HG03460 (cell line): ENCODE results near the gene KERA.
"Not testable (repeated sequence)": the region's sequence is repeated elsewhere in the genome, so short reads cannot be mapped to it uniquely, and the experiment has no call there.

Experiments used
- ATAC-seq: cut with Tn5 transposase; IDR thresholded peaks from one replicate; pipeline ENCODE4 v1.9.1; 2021; ENCODE audit not compliant: unreplicated experiment

KERA gene

GRCh38 chr12:91057368-91058165 is at the start of gene KERA:
Gene KERA, minus strand, starts transcription at chr12:91058024. Its CDS starts 1,743 bp downstream, at chr12:91056281.
- no peak for ATAC-seq

DNA sequence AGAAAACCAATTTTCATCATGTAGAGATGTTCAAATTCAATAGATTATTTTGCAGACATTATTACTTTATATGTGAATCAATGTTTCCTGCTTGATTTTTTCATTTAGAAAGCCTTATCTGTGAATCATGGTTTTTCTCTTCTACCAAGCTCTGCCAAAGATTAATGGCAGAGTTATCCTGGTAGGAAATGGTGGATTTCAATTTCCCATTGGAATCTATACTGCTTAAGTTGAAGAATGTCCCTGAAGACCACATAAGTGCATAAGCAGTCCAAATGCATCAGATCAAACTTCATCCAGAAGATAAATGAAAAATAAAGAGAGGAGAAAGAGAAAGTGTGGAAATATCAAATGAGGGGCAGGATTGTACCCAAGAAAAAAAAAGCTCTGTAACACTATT is 48.5 kb upstream of the KERA start:
- no peak for ATAC-seq

DNA sequence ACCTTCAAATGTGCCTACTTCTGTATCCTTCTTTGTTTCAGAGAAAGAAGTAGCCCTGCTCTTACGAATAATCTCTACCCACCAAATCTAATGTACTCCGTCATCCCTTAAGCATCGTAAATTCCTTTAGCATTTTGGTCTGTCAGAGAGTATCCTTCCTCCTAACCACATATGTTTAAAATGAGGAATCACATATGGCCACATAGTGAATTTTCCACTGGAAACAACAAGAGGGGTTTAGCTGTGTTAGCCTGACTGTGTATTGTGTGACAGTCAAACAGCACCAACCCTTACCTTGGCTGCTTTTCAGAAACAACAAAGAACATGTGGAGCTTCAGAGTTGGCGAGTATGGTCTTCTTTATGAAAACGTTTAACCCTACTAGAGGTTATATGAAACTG is 48.0 kb upstream of the KERA start:
- no peak for ATAC-seq

DNA sequence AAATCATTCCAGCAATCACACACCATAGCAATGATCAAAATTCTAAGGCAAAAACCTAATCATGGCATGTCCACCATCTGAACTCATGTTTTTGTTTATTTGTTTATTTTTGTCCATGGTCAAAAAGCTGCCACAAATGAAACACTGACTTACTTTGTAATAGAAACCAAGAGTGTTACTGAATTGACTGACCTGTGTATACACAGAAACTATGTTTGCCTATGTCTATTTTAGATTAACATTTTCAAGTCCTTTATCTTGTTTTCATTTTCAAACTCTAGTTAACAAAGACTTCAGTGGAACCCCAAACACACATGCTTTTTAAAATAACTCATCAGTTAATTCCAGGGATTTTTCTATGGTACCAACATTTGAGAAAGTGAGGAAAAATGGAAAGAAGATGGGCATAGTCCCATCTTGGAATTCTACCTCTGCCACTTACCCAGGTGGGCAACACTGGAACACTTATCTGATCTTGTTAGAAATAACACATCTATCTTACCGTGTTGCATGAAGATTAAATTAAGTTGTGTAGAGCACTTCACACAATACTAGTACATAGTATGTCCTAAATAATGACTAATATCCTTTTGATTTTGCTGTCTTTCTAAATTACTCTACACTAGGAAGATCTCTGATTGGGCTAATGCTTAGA is 47.1 kb upstream of the KERA start:
- no peak for ATAC-seq

- ATAC-seq: no peak
Observed at GRCh38 chr12:91103624-91104023, 45.8 kb upstream of the KERA start.

- no peak for ATAC-seq
Observed at GRCh38 chr12:91103101-91103500, 45.3 kb upstream of the KERA start.

DNA sequence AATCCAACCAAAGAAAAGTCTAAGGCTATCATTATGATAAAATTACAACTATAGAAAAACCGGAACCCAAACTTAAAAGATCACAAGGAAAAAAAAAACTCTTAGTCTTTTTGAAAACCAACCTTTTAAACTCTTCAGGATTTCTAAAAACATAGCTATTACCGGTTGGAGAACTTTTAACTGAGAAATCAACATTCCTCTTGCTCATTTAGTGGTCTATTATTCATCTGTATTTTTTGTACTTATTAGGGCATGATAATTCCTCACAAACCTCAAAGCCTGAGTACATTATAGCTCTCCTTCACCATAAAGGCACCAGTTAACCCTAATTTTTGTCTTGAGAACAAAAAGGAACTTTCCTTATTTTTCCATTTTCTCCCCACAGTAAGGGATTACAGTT is 43.1 kb upstream of the KERA start:
- ATAC-seq: no peak

DNA sequence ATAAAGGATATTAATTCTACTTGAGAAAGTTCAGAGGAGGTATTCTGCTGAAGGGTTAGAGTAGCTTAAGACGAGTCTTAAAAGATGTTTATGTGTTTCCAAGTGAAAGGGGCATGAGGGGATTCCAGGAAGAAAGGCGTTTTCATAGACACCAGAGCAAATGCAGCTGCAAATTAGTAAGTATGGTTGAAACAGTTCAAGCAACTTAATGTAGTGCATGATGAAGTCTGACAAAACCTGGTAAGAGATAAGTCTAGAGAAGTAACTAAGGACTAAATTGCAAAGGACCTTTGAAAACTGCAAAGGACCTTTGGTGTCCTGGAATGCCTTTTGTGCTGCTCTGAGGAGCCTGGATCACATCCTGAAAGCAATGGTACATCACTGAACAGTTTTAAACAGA is 42.0 kb upstream of the KERA start:
- ATAC-seq: no peak

DNA sequence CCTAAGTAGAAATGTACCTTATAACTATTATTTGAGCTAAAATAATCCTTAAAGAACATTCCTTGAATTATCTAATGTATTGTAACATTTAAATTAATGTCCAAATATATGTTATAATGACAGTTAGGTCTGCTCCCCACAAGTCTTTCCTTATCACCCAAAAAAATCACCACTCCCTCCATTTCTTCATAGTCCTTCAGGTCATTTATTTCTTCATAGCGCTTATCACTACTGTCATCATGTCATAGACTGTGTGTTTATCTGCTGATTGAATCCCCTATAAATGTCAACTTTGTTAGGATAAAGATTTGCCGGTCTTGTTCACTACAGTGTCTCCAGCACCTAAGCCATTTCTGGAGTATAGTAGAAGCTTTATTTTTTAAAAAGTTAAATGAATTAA is 41.5 kb upstream of the KERA start:
- ATAC-seq: no peak

DNA sequence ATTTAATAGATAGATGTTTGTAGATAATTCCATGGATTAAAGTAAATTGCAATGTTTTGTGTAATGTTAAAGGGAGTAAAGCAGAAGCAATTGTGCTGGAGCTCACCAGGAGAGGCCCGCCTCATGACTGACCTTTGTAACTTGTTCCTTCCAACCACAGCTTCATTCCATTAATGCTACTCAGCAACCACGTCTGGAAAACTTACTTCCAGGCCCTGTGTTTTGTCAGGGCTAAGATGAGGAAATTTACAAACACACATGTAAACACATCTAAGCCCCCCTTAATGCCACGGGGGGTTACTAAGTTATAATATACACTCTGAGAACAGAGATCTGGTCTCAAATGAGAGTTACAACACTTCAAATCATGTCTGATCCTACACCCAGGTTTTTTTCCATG is 41.1 kb upstream of the KERA start:
- ATAC-seq: no peak

DNA sequence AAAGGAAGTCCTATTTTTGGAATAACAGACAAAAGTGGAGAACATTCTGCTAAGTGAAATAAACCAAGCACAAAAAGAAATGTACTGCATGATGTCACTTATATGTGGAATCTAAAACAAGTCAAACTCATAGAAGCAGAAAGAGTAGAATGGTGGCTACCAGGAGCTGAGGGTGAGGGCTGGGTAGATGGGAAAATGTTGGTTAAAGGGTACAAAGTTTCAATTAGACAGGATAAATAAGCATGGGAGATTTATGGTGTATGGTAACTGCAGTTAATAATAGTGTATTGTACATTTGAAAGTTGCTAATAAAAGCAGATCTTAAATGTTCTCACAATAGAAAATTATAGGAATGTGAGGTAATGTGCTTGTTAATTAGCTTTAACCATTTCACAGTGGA is 40.6 kb upstream of the KERA start:
- ATAC-seq: no peak

DNA sequence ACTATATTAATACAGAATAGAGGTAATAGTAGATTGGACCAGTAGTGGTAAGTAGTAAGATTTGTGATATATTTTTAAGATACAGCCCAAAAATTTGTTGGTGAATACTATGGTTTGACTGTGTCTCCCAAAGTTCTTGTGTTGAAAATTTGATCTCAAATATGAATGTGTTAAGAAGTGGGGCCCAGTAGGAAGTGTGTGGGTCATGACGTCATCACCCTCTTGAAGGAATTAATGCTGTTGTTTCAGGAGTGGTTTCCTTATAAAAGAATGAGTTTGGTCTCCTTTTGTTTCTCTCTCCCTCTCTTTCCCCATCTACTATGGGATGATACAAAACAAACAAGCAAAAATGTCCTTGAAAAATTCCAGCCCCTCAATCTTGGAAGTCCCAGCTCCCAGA is 37.1 kb upstream of the KERA start:
- ATAC-seq: no peak

GRCh38 chr12:91094032-91094662 is 36.3 kb upstream of the KERA start:
- ATAC-seq: no peak

- no peak for ATAC-seq
Observed at GRCh38 chr12:91093341-91093740, 35.5 kb upstream of the KERA start.

- ATAC-seq: no peak
Observed at GRCh38 chr12:91091916-91092715, 34.3 kb upstream of the KERA start.

DNA sequence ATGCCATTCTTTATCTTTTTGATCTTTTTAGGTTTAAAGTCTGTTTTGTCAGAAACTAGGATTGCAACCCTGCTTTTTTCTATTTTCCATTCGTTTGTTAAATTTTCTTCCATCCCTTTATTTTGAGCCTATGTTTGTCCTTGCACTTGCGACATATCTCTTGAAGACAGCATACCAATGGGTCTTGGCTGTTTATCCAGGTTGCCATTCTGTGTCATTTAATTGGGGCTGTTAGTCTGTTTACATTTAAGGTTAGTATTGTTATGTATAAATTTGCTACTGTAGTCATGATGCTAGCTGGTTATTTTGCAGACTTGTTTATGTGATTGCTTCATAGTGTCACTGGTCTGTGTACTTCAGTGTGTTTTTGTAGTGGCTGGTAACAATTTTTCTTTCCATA is 32.1 kb upstream of the KERA start:
- not testable (repeated sequence) for ATAC-seq

- no peak for ATAC-seq
Observed at GRCh38 chr12:91080041-91080440, 22.2 kb upstream of the KERA start.

GRCh38 chr12:91078501-91078900 is 20.7 kb upstream of the KERA start:
- no peak for ATAC-seq

GRCh38 chr12:91077228-91077954 is 19.6 kb upstream of the KERA start:
- no peak for ATAC-seq

DNA sequence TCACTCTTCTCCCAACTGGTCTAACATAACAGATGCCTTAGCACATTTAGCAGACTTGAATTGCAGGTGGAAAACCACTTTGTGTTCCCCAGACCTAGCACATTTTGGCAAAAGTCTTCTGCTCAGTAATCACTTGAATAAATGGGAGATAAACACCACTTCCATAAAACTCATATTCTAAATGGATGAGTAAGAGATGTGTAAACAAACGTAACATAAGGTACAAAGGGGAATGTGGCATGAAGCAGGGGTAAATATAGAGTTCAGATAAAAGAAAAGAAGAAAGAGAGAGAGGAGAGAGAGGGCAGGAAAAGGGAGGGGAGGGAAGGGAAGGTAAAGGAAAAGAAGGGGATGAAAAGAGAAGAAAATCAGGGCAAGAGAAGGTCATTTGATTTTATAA is 17.0 kb upstream of the KERA start:
- ATAC-seq: no peak
